Measurements from ENCODE around the gene PLAAT5. TPM values are rescaled to one million over a fixed set of nuclear protein-coding genes. Genes with fewer than 3 reads are reported as not detected.

The PLAAT5 gene
- polyA plus RNA-seq, 2 of the 4 experiments (the other 2 are of a cell fraction), result 0.04 to 0.12 TPM

DNA sequence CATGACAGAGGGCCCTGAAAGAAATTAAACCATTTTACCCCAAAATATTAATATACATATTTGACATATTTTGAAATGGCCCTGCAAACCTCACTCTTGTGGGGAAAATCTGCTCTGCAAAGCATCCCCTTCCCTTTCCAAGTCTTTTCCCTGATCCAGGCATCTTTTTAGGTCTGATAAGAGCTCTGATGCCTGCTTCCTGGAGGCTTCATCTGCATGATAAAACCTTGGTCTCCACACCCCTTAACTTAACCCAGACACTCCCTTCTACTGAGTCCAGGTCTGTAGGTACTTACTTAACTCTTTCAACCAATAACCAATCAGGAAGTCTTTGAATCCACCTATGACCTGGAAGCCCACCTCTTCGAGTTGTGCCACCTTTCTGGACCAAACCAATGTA, 13.1 kb upstream of the PLAAT5 start:
- Histone ChIP-seq H3K4me2 (no peak overlapping the region), H3K4me3 (no peak overlapping the region), H3K27ac (no peak overlapping the region), H3K4me1 (0 out of 3 replicates have a peak, but pooled peaks cover 5% of the 10 kb centered on the region), H3K9me3 (peaks cover 17% of the 10 kb centered on the region)
- FAIRE-seq (no peak), ATAC-seq (no peak), DNase-seq (ENCODE audit: low read depth in 1 of 2, low spot score in 1 of 2) (no peak)
- 20% methylated on average over 1 of the region's 1 CpG for WGBS (ENCODE audit: missing lambda C conversion rate)
- CTCF ChIA-PET, result interaction anchor here (1.1 to 1.5 kb wide), 3 partner anchors 8 to 26 kb away, joined by 3 to 4 read pairs (median 3); no protein-coding TSS in a partner anchor
- POLR2A ChIA-PET, result no interaction called here
- no peak for TF ChIP-seq ZFP36 (IDR thresholded peaks at IDR 0.05; ENCODE audit: borderline replicate concordance, partially characterized antibody)
- no peak for TF ChIP-seq HEYL (CRISPR knock-in tag; IDR thresholded peaks at IDR 0.05)
- no peak for TF ChIP-seq NR3C1 (IDR thresholded peaks at IDR 0.05)
- TF ChIP-seq, protein P1, sequence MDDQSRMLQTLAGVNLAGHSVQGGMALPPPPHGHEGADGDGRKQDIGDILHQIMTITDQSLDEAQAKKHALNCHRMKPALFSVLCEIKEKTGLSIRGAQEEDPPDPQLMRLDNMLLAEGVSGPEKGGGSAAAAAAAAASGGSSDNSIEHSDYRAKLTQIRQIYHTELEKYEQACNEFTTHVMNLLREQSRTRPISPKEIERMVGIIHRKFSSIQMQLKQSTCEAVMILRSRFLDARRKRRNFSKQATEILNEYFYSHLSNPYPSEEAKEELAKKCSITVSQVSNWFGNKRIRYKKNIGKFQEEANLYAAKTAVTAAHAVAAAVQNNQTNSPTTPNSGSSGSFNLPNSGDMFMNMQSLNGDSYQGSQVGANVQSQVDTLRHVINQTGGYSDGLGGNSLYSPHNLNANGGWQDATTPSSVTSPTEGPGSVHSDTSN (IDR thresholded peaks at IDR 0.05), result no peak
- TF ChIP-seq TFCP2L1 (CRISPR knock-in tag; IDR thresholded peaks at IDR 0.05), result no peak
- TF ChIP-seq, protein P2, sequence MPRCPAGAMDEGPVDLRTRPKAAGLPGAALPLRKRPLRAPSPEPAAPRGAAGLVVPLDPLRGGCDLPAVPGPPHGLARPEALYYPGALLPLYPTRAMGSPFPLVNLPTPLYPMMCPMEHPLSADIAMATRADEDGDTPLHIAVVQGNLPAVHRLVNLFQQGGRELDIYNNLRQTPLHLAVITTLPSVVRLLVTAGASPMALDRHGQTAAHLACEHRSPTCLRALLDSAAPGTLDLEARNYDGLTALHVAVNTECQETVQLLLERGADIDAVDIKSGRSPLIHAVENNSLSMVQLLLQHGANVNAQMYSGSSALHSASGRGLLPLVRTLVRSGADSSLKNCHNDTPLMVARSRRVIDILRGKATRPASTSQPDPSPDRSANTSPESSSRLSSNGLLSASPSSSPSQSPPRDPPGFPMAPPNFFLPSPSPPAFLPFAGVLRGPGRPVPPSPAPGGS (IDR thresholded peaks at IDR 0.05), result no peak
- no peak for TF ChIP-seq POLR2AphosphoS2 (conservative IDR thresholded peaks at IDR 0.05; ENCODE audit: low read length)
- TF ChIP-seq KDM5A (IDR thresholded peaks at IDR 0.05), result no peak
- no peak for TF ChIP-seq PHF8 (IDR thresholded peaks at IDR 0.05; ENCODE audit: borderline replicate concordance, low read depth)
- no peak for TF ChIP-seq CBX8 (IDR thresholded peaks at IDR 0.05)
- TF ChIP-seq, protein P3, sequence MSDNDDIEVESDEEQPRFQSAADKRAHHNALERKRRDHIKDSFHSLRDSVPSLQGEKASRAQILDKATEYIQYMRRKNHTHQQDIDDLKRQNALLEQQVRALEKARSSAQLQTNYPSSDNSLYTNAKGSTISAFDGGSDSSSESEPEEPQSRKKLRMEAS (IDR thresholded peaks at IDR 0.05), result no peak

DNA sequence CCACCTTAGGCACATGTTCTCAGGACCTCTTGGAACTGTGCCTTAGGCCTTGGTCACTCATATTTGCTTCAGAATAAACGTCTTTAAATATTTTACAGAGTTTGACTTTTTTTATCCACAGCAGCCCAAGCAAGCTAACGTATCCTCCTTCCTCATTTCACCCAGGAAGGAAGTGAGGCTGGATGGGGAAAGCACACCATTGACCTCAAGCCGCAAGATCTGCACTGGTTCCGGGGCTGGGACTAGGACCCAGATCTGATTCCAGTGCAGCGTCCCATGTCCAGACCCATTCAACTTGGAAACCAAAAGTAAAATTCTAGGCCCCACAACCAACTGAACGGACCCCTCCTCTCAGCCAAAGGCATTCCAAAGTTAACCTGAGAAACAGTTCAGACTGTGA, 12.5 kb upstream of the PLAAT5 start:
- TF ChIP-seq ESRRA (IDR thresholded peaks at IDR 0.05; ENCODE audit: borderline replicate concordance, low read length) (no peak), FOXS1 (CRISPR knock-in tag; IDR thresholded peaks at IDR 0.05) (no peak), FOSB (CRISPR knock-in tag; IDR thresholded peaks at IDR 0.05) (no peak), POLR2A (IDR thresholded peaks at IDR 0.05; ENCODE audit: low read length) (no peak), POLR2AphosphoS2 (conservative IDR thresholded peaks at IDR 0.05; ENCODE audit: low read length) (no peak), RFX5 (IDR thresholded peaks at IDR 0.05) (no peak), NR3C1 (IDR thresholded peaks at IDR 0.05) (no peak), HOXB13 (CRISPR knock-in tag; IDR thresholded peaks at IDR 0.05; ENCODE audit: low read depth) (no peak)
- TF ChIP-seq, protein P4, sequence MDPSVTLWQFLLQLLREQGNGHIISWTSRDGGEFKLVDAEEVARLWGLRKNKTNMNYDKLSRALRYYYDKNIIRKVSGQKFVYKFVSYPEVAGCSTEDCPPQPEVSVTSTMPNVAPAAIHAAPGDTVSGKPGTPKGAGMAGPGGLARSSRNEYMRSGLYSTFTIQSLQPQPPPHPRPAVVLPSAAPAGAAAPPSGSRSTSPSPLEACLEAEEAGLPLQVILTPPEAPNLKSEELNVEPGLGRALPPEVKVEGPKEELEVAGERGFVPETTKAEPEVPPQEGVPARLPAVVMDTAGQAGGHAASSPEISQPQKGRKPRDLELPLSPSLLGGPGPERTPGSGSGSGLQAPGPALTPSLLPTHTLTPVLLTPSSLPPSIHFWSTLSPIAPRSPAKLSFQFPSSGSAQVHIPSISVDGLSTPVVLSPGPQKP (IDR thresholded peaks at IDR 0.05; ENCODE audit: low read depth, low read length), result no peak
- TF ChIP-seq, protein P2 (IDR thresholded peaks at IDR 0.05), result no peak
- TF ChIP-seq, protein P5, sequence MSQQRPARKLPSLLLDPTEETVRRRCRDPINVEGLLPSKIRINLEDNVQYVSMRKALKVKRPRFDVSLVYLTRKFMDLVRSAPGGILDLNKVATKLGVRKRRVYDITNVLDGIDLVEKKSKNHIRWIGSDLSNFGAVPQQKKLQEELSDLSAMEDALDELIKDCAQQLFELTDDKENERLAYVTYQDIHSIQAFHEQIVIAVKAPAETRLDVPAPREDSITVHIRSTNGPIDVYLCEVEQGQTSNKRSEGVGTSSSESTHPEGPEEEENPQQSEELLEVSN (IDR thresholded peaks at IDR 0.05; ENCODE audit: borderline replicate concordance, low read depth), result no peak
- TF ChIP-seq, protein P6, sequence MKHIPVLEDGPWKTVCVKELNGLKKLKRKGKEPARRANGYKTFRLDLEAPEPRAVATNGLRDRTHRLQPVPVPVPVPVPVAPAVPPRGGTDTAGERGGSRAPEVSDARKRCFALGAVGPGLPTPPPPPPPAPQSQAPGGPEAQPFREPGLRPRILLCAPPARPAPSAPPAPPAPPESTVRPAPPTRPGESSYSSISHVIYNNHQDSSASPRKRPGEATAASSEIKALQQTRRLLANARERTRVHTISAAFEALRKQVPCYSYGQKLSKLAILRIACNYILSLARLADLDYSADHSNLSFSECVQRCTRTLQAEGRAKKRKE (CRISPR knock-in tag; IDR thresholded peaks at IDR 0.05; ENCODE audit: low read depth), result no peak
- TF ChIP-seq, protein P3 (IDR thresholded peaks at IDR 0.05), result no peak
- H3K27ac ChIP-seq, result no peak overlapping the region
- DNase-seq (ENCODE audit: low read depth in 1 of 2, low spot score in 1 of 2), result no peak
- H3K4me3 ChIP-seq, result no peak overlapping the region
- ChIA-PET POLR2A (no interaction called here), CTCF (interaction anchor here (0.6 kb wide), 1 partner anchor 63 kb away, joined by 3 read pairs; no protein-coding TSS in a partner anchor)
- WGBS (ENCODE audit: missing lambda C conversion rate), result 75% methylated on average over 6 of the region's 6 CpGs
- H3K4me1 ChIP-seq, result 0 out of 3 replicates have a peak, but pooled peaks cover 5% of the 10 kb centered on the region
- no peak for ATAC-seq
- peaks cover 22% of the 10 kb centered on the region for H3K9me3 ChIP-seq
- no peak overlapping the region for H3K4me2 ChIP-seq
- no peak for FAIRE-seq

All from A549 (cell line).